Measurements from ENCODE around the gene NME7.
"Not testable (repeated sequence)": the region's sequence is repeated elsewhere in the genome, so short reads cannot be mapped to it uniquely, and the experiment has no call there.

NME7 gene

DNA sequence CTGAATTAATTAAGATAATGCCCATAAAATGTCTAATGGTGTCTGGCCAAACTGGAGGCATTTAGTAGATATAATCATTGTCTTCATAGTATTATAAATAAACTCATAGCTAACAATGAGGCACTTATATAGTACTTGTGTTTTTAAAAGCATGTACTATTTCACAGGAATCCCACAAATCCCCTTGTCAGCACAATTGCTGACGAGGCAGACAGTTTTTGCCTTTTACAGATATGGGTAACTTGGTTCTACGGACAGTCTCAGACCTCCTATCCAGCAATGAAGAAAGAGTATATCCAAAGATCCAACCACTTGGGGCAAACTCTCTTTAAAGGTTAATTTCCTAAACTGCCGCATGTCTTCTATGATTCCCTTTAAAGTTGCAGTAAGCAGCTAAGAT lies 187.4 kb downstream of the NME7 start:
- no peak for TF ChIP-seq POU2F2 (IDR thresholded peaks at IDR 0.05; ENCODE audit: low read depth, low read length)
- TF ChIP-seq POLR2AphosphoS5 (IDR thresholded peaks at IDR 0.05; ENCODE audit: low read depth, low read length) = no peak
- TF ChIP-seq SPI1 (IDR thresholded peaks at IDR 0.05; ENCODE audit: low read depth, low read length) = no peak
- no peak for TF ChIP-seq TAF1 (IDR thresholded peaks at IDR 0.05; ENCODE audit: low read depth, low read length)
- no peak for TF ChIP-seq POLR2A (IDR thresholded peaks at IDR 0.05; ENCODE audit: low read depth, low read length)
- TF ChIP-seq PAX5 (IDR thresholded peaks at IDR 0.05; ENCODE audit: insufficient read depth, low read length, severe bottlenecking) = no peak
- DNase-seq (ENCODE audit: insufficient read length, low spot score) (no peak), FAIRE-seq (no peak)

DNA sequence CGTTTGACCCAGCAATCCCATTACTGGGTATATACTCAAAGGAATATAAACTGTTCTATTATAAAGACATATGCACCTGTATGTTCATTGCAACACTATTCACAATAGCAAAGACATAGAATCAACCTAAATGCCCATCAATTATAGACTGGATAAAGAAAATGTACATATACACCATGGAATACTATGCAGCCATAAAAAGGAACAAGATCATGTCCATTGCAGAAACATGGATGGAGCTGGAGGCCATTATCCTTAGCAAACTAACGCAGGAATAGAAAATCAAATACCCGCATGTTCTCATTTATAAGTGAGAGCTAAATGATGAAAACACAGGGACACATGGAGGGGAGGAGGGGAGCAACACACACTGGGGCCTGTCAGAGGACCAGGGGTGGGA lies 188.2 kb downstream of the NME7 start:
- DNase-seq (ENCODE audit: insufficient read length, low spot score) = not testable (repeated sequence)

DNA sequence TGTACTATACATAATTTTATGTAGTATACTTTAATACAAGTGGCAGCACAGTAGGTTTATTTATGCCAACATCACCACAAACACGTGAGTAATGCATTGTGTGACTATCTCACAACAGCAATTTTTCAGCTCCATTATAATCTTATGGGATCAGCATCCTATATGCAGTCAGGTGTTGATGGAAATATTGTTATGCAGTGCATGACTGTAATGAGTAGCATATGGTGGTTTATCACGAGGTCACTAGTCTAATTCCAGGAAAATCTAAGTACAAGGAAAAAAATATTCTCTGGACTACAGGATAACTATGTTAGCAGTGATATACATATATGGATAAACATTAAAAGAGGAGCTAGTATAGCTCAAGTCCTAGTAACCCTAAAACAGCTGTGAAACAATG lies 192.1 kb downstream of the NME7 start:
- TF ChIP-seq SPI1 (IDR thresholded peaks at IDR 0.05; ENCODE audit: low read depth, low read length) = no peak
- TF ChIP-seq POLR2A (IDR thresholded peaks at IDR 0.05; ENCODE audit: low read depth, low read length) = no peak
- TF ChIP-seq POU2F2 (IDR thresholded peaks at IDR 0.05; ENCODE audit: low read depth, low read length) = no peak
- no peak for TF ChIP-seq PAX5 (IDR thresholded peaks at IDR 0.05; ENCODE audit: insufficient read depth, low read length, severe bottlenecking)
- TF ChIP-seq POLR2AphosphoS5 (IDR thresholded peaks at IDR 0.05; ENCODE audit: low read depth, low read length) = no peak
- no peak for TF ChIP-seq TAF1 (IDR thresholded peaks at IDR 0.05; ENCODE audit: low read depth, low read length)
- FAIRE-seq = no peak
- no peak for DNase-seq (ENCODE audit: insufficient read length, low spot score)

More for the DNA sequence above, 188.2 kb downstream of the NME7 start:
- not testable (repeated sequence) for FAIRE-seq

DNA sequence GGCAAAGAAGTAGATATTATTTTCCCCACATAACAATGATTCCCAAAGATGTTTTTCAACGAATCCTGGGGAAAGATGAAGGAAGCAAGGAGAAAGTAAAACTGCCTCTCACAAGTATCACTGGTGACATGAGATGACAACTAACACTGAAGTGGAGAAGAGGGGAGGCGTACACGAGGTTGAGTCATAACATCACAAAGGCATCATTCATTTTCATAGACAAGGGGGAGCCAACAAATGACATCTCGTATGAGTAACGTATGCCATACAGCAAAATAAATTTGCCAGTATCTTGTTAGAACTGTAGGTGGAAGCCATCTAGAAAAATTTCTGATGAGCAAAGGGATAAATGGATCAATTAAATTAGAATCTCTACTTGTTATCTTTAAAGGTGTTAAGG lies 204.5 kb downstream of the NME7 start:
- FAIRE-seq = peak; percentile 52
- DNase-seq (ENCODE audit: insufficient read length, low spot score) = no peak
- TF ChIP-seq PAX5 (IDR thresholded peaks at IDR 0.05; ENCODE audit: insufficient read depth, low read length, severe bottlenecking) = no peak
- no peak for TF ChIP-seq TAF1 (IDR thresholded peaks at IDR 0.05; ENCODE audit: low read depth, low read length)
- no peak for TF ChIP-seq POLR2A (IDR thresholded peaks at IDR 0.05; ENCODE audit: low read depth, low read length)
- no peak for TF ChIP-seq POU2F2 (IDR thresholded peaks at IDR 0.05; ENCODE audit: low read depth, low read length)
- TF ChIP-seq POLR2AphosphoS5 (IDR thresholded peaks at IDR 0.05; ENCODE audit: low read depth, low read length) = no peak
- no peak for TF ChIP-seq SPI1 (IDR thresholded peaks at IDR 0.05; ENCODE audit: low read depth, low read length)

DNA sequence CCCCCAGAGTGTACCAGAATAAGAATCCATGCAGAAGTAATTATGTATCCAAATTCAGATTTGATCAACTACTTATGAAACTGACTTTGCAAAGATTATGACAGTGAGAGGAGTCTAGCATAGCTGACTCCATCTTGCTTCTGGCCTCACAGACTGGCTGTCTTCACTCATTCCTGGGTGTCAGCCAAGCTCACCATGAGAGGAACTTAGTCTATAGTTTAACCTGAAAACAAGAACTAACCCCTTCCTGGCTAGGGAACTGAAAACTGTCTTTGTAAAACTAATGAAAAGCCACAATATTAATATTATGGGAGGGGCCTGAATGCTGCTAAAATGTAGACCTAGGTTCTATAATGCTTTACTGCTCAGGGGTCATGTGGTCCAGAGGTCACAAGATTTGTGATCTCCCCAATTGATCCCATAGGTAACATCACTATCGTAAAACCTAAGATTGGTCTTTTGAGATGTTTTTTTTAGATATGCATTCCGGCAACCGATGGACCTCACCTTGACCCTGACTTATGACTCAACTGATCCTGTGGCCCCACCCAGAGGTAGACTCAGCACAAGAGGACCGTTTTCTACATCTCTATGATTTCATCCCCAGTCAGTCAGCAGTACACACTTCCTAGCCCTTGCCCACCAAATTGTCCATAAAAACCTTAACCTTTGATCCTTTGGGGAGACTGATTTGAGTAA lies 206.0 kb downstream of the NME7 start:
- no peak for DNase-seq (ENCODE audit: insufficient read length, low spot score)
- peak; percentile 89 for TF ChIP-seq SPI1 (IDR thresholded peaks at IDR 0.05; ENCODE audit: low read depth, low read length)
- no peak for TF ChIP-seq POLR2AphosphoS5 (IDR thresholded peaks at IDR 0.05; ENCODE audit: low read depth, low read length)
- no peak for TF ChIP-seq POLR2A (IDR thresholded peaks at IDR 0.05; ENCODE audit: low read depth, low read length)
- FAIRE-seq = peak; percentile 85

DNA sequence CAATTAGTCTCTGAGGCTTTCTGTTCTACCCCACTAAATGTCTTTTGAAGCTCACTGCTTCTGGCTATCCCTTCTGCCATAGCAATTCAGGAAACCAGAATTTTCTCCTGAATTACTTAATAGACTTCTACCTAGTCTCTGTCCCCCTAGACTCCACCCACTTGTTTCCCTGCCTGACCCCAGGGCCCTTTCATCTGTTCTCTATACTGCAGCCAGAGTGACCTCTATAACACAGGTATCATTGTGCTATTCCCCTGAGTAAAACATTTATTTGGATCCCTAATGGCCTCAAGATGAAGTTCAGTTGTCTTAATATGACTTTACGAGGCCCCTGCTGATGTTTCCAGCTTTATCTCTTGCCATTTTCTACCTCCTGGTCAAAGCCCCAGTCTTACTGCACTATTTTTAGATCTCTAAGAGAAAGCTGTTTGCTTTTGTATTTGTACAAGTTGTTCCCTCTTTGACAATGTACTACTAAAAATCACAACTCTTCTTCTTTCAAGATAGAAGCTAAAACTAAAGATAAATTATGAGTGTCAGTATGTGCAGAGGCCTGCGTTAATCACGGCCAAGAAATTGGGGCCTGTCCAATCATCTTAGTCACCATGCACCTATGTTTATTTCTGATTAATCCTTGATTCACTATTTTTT lies 206.6 kb downstream of the NME7 start:
- DNase-seq (ENCODE audit: insufficient read length, low spot score) (no peak), FAIRE-seq (no peak)
- TF ChIP-seq POLR2A (IDR thresholded peaks at IDR 0.05; ENCODE audit: low read depth, low read length) (no peak), TAF1 (IDR thresholded peaks at IDR 0.05; ENCODE audit: low read depth, low read length) (no peak), POU2F2 (IDR thresholded peaks at IDR 0.05; ENCODE audit: low read depth, low read length) (no peak), SPI1 (IDR thresholded peaks at IDR 0.05; ENCODE audit: low read depth, low read length) (no peak), PAX5 (IDR thresholded peaks at IDR 0.05; ENCODE audit: insufficient read depth, low read length, severe bottlenecking) (no peak), POLR2AphosphoS5 (IDR thresholded peaks at IDR 0.05; ENCODE audit: low read depth, low read length) (no peak)

DNA sequence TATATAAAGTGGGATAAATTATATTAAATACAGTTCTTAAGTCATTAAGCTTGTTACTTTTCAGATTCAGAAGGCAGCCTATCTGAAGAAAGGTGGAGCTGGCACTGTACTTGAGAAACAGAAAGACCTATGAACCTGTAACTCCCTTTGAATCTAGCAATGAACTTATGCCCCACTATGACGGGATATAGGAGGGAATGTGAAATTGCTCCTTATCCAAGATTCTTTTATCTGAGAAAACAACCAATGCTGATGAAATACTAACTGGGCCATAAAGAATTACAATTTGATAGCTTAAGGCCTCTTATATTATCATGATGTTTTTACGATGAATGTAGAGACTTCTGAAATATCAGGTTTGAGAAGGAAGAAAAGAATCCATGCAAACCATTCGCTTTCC lies 211.0 kb downstream of the NME7 start:
- FAIRE-seq = no peak
- TF ChIP-seq POU2F2 (IDR thresholded peaks at IDR 0.05; ENCODE audit: low read depth, low read length) (no peak), PAX5 (IDR thresholded peaks at IDR 0.05; ENCODE audit: insufficient read depth, low read length, severe bottlenecking) (no peak), POLR2AphosphoS5 (IDR thresholded peaks at IDR 0.05; ENCODE audit: low read depth, low read length) (no peak), POLR2A (IDR thresholded peaks at IDR 0.05; ENCODE audit: low read depth, low read length) (no peak), SPI1 (IDR thresholded peaks at IDR 0.05; ENCODE audit: low read depth, low read length) (no peak), TAF1 (IDR thresholded peaks at IDR 0.05; ENCODE audit: low read depth, low read length) (no peak)
- DNase-seq (ENCODE audit: insufficient read length, low spot score) = no peak

DNA sequence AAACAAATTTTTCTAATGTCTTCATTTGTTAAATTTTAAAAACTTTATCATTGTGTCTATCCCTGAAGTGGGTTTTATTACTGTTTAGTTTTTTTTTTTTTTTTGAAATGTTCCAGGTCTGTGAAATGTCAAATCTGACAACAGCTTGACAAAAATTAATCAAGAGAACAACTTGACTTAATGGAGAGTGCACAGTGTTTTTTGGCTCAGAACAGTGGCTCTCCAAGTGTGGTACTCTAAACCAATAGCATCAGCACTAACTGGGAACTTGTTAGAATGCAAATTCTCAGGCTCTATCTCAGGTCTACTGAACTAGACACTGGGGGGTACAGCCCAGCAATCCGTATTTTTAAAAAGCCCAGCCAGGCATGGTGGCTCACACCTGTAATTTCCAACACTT lies 211.9 kb downstream of the NME7 start:
- TF ChIP-seq PAX5 (IDR thresholded peaks at IDR 0.05; ENCODE audit: insufficient read depth, low read length, severe bottlenecking) = no peak
- TF ChIP-seq SPI1 (IDR thresholded peaks at IDR 0.05; ENCODE audit: low read depth, low read length) = no peak
- TF ChIP-seq POU2F2 (IDR thresholded peaks at IDR 0.05; ENCODE audit: low read depth, low read length) = no peak
- no peak for TF ChIP-seq POLR2AphosphoS5 (IDR thresholded peaks at IDR 0.05; ENCODE audit: low read depth, low read length)
- no peak for TF ChIP-seq POLR2A (IDR thresholded peaks at IDR 0.05; ENCODE audit: low read depth, low read length)
- no peak for TF ChIP-seq TAF1 (IDR thresholded peaks at IDR 0.05; ENCODE audit: low read depth, low read length)
- no peak for DNase-seq (ENCODE audit: insufficient read length, low spot score)
- FAIRE-seq = no peak

DNA sequence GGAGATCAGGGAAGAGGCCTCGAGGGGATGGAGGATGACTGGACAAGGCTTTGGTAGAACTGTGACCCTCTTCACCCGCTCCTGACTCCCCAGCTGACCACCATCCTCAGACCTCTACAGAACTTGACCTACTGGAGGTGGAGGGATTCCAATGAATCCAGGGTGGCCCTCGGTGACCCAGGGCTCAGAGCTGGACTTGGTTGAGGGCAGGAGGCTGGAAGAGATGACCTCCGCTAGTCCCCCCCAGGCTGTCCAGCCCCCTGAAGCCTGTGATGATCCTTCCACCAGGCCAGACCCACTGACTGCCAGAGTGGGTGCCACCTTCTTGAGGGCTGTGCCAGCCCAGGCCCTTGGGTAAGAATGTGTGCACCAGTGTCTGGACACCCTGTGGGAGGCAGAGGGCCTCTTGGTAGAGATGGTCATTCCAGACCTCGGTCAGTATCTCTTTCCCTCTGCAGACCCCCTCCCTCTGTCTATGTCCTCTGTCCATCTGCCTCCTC lies 216.2 kb downstream of the NME7 start:
- no peak for FAIRE-seq
- no peak for TF ChIP-seq POU2F2 (IDR thresholded peaks at IDR 0.05; ENCODE audit: low read depth, low read length)
- no peak for TF ChIP-seq SPI1 (IDR thresholded peaks at IDR 0.05; ENCODE audit: low read depth, low read length)
- no peak for TF ChIP-seq TAF1 (IDR thresholded peaks at IDR 0.05; ENCODE audit: low read depth, low read length)
- TF ChIP-seq POLR2A (IDR thresholded peaks at IDR 0.05; ENCODE audit: low read depth, low read length) = no peak
- no peak for TF ChIP-seq POLR2AphosphoS5 (IDR thresholded peaks at IDR 0.05; ENCODE audit: low read depth, low read length)
- TF ChIP-seq PAX5 (IDR thresholded peaks at IDR 0.05; ENCODE audit: insufficient read depth, low read length, severe bottlenecking) = no peak
- no peak for DNase-seq (ENCODE audit: insufficient read length, low spot score)
